HUES48 (cell line): ENCODE results near the gene TANGO2.

Experiments used
- H3K27ac ChIP-seq: one replicate; pipeline ENCODE4 v1.7.0; 2013; ENCODE audit warnings: low read depth, low read length, inconsistent platforms
- H3K27me3 ChIP-seq: 2 replicates; pipeline ENCODE4 v1.6.1; 2013; ENCODE audit warnings: mild to moderate bottlenecking, low read length; ENCODE audit not compliant: control insufficient read depth, insufficient read depth
- H3K36me3 ChIP-seq: 2 replicates; pipeline ENCODE4 v1.6.1; 2013; ENCODE audit warnings: low read length; ENCODE audit not compliant: control insufficient read depth, insufficient read depth
- H3K4me1 ChIP-seq: 2 replicates; pipeline ENCODE4 v1.6.1; 2013; ENCODE audit warnings: mild to moderate bottlenecking, low read length; ENCODE audit not compliant: control insufficient read depth, insufficient read depth
- H3K4me3 ChIP-seq: 2 replicates; pipeline ENCODE4 v1.5.1; 2013; ENCODE audit warnings: mild to moderate bottlenecking, low read depth, low read length
- H3K9ac ChIP-seq: 2 replicates; pipeline ENCODE4 v1.6.1; 2013; ENCODE audit warnings: mild to moderate bottlenecking, low read depth, low read length, moderate library complexity
- H3K9me3 ChIP-seq: 2 replicates; pipeline ENCODE4 v1.6.1; 2013; ENCODE audit warnings: low read length; ENCODE audit not compliant: control insufficient read depth, insufficient read depth

TANGO2 gene

GRCh38 chr22:20016734-20017621 lies 3.9 kb upstream of the TANGO2 start, which contains the start of gene ARVCF:
Gene ARVCF (minus strand): TSS chr22:20016823. CDS start chr22:19990794, 26,029 bp downstream.
- no peak within 1 kb of the TSS for H3K9ac ChIP-seq
- H3K4me1 ChIP-seq = peaks cover 12% of the 10 kb centered on the region
- no peaks in the 10 kb centered on the region for H3K9me3 ChIP-seq
- H3K36me3 ChIP-seq = no peaks in the 10 kb centered on the region
- peaks cover 56% of the 10 kb centered on the region for H3K27me3 ChIP-seq
- H3K27ac ChIP-seq = no peak within 1 kb of the TSS
- H3K4me3 ChIP-seq = peak within 1 kb of the TSS; percentile 72

DNA sequence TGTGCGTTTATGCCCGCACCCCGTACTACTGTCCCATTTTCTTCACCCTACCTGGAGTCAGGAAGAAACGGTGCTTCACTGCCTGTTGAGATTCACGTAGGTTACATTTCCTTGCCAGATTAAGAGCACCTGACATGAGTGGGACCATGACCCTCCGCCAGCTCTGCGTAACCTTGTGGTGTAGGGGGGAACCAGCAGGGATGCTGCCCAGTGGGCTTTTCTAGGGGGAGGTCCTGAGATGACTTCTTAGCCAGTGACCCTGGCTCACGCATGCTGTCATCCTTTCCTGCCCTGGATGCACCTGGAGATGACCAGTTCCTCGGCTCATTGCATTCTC lies 3.3 kb upstream of the TANGO2 start:
- Histone ChIP-seq H3K27me3 (peaks cover 56% of the 10 kb centered on the region), H3K36me3 (no peaks in the 10 kb centered on the region), H3K4me1 (peaks cover 12% of the 10 kb centered on the region), H3K9ac (no peak overlapping the region), H3K27ac (no peak overlapping the region), H3K4me3 (peak overlapping the region; percentile 72), H3K9me3 (no peaks in the 10 kb centered on the region)

- Histone ChIP-seq H3K27ac (no peak overlapping the region), H3K36me3 (no peaks in the 10 kb centered on the region), H3K9ac (no peak overlapping the region), H3K4me1 (peaks cover 12% of the 10 kb centered on the region), H3K27me3 (peaks cover 56% of the 10 kb centered on the region), H3K4me3 (no peak overlapping the region), H3K9me3 (no peaks in the 10 kb centered on the region)
These were observed 2.9 kb upstream of the TANGO2 start for GRCh38 chr22:20018001-20018400.

GRCh38 chr22:20019661-20020532 lies 1.0 kb upstream of the TANGO2 start:
- Histone ChIP-seq H3K9me3 (no peaks in the 10 kb centered on the region), H3K4me3 (no peak overlapping the region), H3K36me3 (no peaks in the 10 kb centered on the region), H3K4me1 (peaks cover 9% of the 10 kb centered on the region; the same call in 1 of the 2 replicates), H3K27me3 (peaks cover 52% of the 10 kb centered on the region), H3K9ac (no peak overlapping the region), H3K27ac (no peak overlapping the region)

DNA sequence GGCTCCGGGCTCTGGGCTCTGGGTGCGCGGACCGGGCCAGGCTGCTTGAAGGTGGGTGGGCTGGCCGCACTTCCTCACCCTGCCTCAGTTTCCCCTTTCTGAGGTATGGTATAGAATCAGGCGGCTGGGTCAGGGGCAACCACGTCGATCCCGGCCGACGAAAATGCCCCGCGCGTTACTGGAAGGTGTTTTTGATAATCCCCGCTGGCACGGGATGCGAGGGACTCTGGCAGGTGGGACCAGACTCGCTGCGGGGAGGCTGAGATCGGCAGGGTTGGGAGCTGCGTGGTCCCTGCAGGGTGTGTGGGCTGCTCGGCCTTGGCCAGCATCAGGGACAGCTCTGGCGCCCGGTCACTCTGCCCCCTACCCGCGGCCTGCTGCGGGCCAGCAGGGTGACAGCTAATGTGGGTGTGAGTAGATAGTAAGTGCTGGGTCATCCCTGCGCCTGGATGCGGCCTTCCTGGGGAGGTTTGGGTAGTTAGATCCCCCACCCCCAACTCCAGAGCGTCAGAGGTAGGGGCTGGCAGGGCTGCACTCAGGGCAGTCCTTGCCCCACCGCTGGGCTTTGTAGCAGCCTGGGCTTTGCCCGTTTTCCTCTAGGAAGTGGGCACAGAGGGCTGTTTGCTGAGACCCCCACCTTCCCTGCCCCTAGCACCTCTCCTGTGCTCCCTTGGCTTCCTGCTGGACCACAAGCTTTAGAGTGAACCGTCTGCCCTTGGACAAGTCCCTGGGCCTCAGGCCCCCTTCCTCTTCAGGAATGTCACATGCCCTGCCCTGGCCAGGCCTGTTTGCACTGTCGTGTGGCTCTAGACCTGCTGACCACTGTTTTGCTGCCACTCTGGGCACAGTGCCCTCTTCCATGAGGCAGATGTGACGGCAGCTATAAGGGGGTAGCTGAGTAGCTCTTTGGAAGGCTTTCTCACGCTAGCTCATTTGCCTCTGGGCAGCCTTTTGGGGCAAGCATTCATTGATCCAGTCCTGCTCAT lies 579 bp downstream of the TANGO2 start:
- H3K4me1 ChIP-seq = peaks cover 9% of the 10 kb centered on the region; the same call in 1 of the 2 replicates
- H3K9me3 ChIP-seq = no peaks in the 10 kb centered on the region
- H3K27ac ChIP-seq = no peak overlapping the region
- H3K9ac ChIP-seq = peak overlapping the region; percentile 31; the same call in 1 of the 2 replicates
- peak overlapping the region; percentile 88 for H3K4me3 ChIP-seq
- H3K36me3 ChIP-seq = no peaks in the 10 kb centered on the region
- H3K27me3 ChIP-seq = peaks cover 38% of the 10 kb centered on the region

GRCh38 chr22:20022231-20022977 lies 1.5 kb downstream of the TANGO2 start:
- Histone ChIP-seq H3K4me3 (peak overlapping the region; percentile 88; the same call in 1 of the 2 replicates), H3K27me3 (peaks cover 32% of the 10 kb centered on the region), H3K27ac (no peak overlapping the region), H3K9me3 (no peaks in the 10 kb centered on the region), H3K36me3 (no peaks in the 10 kb centered on the region), H3K9ac (no peak overlapping the region), H3K4me1 (peaks cover 7% of the 10 kb centered on the region; the same call in 1 of the 2 replicates)

DNA sequence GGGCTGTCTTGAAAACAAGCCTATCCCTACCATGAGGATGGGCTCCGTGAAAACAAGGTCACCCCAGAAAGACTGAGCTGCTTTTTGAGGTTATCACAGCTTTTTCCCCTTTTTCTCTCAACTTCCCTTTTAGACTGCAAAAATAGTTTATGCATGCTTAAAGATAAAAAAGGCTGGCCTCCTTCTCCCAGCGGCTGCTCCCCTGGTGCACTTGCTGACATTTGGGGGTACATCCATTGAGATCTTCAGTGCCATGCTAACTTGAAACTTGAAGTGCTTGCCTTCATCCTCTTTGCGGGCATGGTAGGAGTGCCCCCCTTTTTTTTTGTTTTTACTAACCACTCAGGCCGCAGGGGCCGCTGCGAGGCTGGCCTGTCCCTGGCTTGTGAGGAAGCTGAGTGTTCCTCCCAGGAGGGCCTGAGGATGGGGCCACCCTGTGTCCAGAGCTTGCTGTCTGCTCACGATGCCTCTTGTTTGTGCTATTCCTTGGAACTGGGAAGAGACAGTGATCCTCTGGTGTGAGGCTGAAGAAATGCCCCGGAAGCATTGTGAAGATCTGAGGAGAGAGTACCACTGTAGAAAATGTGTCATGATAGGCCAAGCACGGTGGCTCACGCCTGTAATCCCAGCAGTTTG lies 2.2 kb downstream of the TANGO2 start:
- H3K4me3 ChIP-seq = no peak overlapping the region
- H3K9me3 ChIP-seq = no peaks in the 10 kb centered on the region
- peaks cover 6% of the 10 kb centered on the region; the same call in 1 of the 2 replicates for H3K4me1 ChIP-seq
- H3K27me3 ChIP-seq = peaks cover 25% of the 10 kb centered on the region
- no peaks in the 10 kb centered on the region for H3K36me3 ChIP-seq
- no peak overlapping the region for H3K9ac ChIP-seq
- no peak overlapping the region for H3K27ac ChIP-seq

GRCh38 chr22:20024225-20024624 lies 3.3 kb downstream of the TANGO2 start:
- Histone ChIP-seq H3K9ac (no peak overlapping the region), H3K4me1 (peaks cover 6% of the 10 kb centered on the region; the same call in 1 of the 2 replicates), H3K4me3 (no peak overlapping the region), H3K27me3 (peaks cover 14% of the 10 kb centered on the region), H3K9me3 (no peaks in the 10 kb centered on the region), H3K36me3 (no peaks in the 10 kb centered on the region), H3K27ac (no peak overlapping the region)

- Histone ChIP-seq H3K4me1 (peaks cover 6% of the 10 kb centered on the region; the same call in 1 of the 2 replicates), H3K36me3 (no peaks in the 10 kb centered on the region), H3K27me3 (peaks cover 8% of the 10 kb centered on the region), H3K4me3 (no peak overlapping the region), H3K27ac (no peak overlapping the region), H3K9ac (no peak overlapping the region), H3K9me3 (no peaks in the 10 kb centered on the region)
These were observed 3.9 kb downstream of the TANGO2 start for GRCh38 chr22:20024650-20025397.
